GM21529 (cell line): ENCODE measurements around the gene OSTF1.
A peak's percentile ranks its signal among the peaks of the same experiment; 100 is the strongest.

Experiments used
- ATAC-seq: cut with Tn5 transposase; IDR thresholded peaks from one replicate; pipeline ENCODE4 v1.9.1; 2021; ENCODE audit not compliant: unreplicated experiment

OSTF1 gene

DNA sequence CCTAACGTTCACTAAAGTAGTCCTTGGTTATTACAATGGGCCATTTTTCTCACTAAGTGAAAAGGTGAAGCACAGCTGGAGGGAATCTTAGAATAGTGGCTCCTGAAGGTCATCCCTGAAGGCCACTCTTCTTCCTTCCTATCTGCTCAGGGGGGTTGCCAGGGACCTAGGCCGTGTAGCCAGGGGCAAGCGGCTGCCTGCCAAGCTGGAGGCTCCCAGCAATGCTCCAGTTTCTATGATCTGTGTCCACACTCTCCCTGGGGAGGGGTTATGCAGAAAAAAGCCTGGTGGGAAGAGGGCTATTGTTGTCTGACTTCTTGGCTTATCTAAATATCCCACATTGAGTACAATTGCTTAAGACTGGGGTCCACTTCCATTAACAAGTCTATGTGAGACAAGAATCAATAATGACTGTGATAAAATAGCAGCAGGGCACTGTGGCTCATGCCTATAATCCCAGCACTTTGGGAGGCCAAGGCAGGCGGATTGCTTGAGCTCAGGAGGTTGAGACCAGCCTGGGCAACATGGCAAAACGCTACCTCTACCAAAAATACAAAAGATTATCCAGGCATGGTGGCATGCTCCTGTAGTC, 4.1 kb upstream of the OSTF1 start:
- no peak for ATAC-seq

DNA sequence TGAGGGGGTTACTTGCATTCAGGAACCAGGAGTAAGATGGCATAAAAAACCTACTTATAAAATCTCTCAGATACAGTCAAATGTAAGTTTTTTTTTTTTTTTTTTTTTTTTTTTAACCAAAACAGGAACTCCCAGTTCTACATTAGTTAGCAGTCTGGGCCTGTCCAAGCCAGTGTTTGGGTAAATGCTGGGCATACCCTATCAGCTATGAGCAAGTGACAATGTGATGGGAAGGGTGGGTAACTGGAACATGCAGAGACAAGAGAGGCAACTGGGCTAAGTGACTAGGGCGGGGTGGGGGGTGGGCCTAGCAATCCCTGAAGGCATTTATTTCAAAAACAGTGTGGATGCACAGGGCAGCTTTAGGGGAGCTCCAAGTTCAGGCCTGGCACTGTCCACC, 2.7 kb upstream of the OSTF1 start:
- ATAC-seq, result no peak

DNA sequence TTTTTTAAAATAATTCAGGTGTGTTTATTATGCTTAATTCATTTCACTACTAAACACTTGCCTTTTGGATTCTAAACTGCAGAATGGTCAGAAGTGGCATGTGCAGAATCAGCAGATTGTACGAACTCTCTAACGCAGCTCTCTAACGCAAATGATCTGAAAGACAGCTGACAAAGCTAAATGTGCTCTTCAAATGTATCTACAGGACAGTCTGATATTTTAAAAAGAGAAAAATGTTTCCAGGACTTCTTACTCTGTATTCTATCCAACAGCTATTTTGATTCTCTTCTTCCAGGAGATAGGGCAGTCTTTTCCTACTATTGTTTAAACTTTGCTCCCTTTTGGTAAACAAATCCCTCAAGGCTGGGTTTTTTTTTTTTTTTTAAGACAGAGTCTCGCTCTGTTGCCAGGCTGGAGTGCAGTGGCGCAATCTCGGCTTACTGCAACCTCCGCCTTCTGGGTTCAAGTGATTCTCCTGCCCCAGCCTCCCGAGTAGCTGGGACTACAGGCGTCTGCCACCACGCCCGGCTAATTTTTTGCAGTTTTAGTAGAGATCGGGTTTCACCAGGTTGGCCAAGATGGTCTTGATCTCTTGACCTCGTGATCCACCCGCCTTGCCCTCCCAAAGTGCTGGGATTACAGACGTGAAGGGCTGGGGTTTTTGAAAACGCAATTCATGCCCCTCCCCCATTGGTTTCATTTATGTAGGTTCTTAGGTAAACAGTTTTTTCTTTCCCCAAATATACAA, 1.6 kb upstream of the OSTF1 start:
- no peak for ATAC-seq

DNA sequence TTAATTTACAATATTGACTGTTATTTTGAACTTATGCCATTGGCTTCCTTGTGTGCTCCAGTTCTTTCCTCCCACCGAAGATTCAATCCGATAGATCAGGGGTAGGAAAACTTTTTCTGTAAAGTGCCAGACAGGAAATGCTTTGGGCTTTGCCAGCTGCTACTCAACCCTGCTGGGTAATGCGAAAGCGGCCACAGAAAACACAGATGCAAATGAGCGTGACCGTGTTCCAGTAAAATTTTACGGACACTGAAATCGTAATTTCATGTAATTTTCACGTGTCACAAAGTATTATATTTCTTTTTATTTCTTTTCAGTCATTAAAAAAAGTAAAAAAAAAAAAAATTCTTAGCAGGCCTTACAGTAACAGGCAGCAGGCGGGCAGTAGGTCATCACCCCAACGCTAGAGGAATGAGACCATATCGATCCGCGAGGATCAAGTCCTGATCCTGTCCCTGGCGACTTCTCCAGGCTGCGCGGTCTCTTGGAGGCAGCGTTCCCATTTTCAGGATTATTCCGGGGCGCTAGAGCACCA, 958 bp upstream of the OSTF1 start:
- peak; percentile 23 for ATAC-seq

DNA sequence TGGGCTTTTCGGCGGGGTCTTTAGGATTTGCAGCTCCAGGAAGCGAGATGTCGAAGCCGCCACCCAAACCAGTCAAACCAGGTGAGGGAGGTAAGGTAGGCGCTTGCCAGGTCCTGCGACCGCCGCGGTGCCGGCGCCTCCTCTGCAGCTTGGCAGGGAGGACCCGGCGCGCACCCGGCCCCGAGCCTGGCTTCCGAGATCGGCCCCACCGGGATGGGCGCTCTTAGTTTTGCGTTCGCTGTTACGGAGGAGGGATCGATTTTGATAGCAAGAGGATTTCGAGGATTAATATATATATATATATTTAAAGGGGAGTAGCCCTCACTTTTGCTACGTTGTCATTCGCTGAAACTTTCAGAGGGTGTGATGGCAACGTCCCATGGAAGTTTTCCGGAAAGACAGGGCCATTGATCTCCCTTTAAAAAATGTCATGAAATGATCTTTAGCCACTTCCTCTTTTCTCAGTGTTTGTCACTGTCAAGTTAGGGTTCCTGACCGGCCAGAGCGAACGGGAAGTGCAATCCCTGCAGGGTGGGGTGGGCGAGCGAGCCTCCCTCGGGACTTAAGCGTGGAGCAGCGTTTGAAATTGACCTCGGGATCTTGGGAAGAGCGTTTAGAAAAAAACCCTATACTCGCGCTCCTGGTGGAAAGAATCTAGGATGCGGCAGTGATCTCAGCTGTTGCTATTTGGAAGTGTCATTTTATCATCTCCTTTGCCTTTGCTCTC, 495 bp downstream of the OSTF1 start:
- ATAC-seq, result peak; percentile 43

DNA sequence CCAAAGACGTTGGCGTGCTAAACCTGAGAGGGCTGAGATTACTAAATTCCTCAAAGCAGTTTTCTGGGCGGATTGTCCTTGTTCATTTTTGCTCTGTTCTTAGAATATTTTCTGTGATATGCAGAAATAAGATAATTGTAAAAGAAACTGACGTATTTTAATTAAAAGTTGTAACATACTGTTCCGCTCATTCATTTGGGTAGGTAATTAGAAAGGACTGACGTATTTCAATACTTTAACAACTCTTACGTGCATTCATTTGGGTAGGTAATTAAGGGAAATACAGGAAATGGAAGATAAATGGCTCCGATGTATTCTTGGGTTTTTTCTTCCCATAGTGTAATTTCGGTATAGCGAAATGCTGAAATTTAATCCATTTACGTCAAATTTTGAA, 1.1 kb downstream of the OSTF1 start:
- no peak for ATAC-seq

DNA sequence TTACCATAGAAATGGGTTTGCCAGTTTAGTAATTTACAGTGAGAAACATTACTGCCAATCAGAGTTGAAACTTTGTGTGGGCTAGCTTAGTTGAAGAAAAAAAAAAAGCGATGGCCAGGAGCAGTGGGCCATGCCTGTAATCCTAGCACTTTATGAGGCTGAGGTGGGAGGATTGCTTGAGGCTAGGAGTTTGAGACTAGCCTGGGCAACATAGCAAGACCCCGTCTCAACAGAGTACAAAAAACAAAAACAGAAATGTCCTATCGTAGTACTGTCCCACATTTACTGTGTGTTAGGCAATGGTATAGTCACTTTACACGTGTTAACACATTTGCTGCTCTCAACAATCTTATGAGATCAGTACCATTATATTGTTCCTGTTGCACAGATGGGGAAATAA, 2.3 kb downstream of the OSTF1 start:
- ATAC-seq, result no peak

DNA sequence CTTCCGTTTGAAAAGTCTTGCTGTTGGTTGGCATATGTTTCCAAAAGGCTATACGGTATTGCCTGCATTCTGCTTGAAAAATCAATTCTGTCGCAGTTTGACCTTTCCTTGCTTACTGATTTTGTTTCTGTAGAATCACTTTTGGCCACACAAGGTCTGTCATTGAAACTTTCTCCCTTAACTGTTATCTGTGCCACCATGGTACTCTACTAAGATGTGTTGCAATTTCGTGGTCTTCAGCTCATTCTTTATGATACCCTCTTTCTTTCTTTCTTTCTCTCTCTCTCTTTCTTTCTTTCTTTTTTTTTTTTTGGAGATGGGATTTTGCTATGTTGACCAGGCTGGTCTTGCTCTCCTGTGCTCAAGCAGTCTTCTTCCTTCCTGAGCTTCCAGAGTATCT, 4.5 kb downstream of the OSTF1 start:
- no peak for ATAC-seq

DNA sequence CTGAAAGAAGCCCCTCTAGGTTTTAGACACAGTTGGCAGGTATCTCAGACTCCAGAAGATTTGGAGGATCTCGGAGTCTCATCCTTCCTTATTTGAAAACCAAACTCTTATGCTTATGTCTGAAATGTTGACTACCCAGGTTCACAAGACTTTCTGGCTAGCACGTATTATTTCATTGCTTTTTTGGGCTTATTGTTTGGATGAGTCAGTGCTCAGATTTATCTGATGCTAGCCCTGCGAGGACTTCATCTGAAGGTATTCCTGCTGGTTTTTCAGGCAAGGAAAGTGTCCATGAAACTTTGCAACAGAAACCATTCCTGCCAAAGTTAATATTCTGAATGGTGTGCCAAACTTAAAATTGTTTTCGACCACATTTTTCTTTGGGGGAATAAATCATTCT, 8.5 kb downstream of the OSTF1 start:
- ATAC-seq, result no peak

DNA sequence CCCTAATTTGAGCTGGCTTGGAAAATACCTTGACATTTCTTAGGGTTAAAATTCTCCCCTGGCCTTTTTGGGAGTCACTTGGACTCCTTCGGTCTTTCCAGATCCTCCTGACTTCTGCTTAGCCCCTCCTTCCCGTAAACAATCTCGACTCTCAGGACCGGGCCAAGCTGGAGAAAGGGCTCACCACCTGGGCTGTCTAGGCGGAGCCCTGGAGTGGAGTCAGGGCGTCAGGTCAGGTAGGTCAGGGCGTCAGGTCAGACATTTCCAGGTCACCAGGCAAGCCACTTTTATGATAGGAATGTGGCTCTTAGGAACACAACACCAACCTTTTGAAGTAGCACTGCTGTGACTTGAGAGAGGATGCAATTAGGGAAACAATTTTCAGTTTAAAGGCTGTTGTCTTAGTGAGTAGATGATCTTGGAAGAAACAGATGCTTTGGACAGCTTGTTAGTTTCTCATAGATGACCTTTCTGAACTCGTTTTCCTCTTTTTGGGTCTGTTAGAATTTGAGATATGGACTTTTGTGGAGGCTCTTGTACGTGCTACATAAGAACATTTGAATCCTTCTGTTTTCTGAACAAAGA, 12.8 kb downstream of the OSTF1 start:
- ATAC-seq, result no peak

DNA sequence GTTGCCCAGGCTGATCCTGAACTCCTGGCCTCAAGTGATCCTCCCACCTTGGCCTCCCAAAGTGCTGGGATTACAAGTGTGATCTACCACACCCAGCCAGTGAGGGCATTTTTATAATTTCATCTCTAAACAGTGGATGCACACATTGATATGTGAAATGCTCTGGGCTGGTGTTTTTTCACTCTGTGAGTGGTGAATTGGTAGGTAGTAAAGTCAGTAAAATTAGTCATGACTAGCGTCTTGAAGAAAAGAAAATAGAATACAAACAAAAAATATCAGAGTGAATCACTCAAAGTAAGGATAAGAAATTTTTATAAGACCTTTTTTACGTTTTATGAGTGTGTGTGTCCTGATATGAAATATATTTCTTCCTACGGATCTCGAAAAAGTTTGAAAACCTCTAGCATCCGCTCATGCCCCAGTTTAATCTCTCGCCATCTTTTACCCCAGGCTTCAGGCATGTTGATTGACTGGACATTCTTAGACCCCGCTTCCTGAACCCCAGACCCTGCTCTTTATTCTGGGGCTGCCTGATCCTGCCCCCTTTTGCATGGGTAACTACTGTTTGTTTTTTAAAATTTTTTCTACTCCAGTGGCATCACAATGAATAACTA, 14.0 kb downstream of the OSTF1 start:
- ATAC-seq, result no peak

DNA sequence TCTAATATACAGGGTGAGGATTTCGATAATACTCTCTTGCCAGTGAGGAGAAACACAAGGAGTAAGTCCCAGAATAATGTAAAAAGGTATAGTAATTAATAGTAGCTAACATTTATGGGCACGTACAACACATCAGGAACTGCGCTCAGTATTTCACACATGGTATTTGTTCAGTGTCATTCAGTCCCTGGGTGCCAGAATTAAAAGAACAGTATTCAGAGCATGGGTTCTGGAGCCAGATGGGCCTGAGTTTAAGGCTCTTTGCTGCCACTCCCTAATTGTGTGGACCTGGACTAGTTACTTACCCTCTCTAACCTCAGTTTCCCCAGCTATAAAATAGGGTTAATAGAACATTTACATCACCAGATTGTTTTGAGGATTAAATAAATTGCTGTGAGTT, 16.3 kb downstream of the OSTF1 start:
- ATAC-seq, result no peak

DNA sequence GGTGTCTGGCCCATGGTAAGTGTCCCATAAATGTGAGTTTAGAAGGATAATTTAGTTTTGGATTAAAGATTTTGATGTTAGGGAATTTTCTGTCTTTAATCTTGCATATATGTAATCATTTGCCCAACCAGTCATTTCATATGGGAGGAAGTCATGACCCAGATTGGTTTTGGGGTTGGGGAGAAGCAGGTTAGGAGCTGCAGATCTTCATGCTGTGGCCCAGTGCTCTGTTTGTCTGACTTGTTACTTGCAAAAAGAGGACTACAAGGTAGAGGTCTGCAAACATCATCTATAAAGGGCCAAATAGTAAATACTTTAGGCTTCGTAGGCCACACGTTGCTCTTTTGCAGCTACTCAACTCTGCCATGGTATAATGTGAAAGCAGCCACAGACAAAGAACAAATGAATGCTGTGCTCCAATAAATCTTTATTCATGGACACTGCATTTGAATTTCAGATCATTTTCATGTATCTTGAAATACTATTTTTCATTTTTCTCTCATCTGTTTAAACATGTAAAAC, 16.8 kb downstream of the OSTF1 start:
- ATAC-seq, result no peak

DNA sequence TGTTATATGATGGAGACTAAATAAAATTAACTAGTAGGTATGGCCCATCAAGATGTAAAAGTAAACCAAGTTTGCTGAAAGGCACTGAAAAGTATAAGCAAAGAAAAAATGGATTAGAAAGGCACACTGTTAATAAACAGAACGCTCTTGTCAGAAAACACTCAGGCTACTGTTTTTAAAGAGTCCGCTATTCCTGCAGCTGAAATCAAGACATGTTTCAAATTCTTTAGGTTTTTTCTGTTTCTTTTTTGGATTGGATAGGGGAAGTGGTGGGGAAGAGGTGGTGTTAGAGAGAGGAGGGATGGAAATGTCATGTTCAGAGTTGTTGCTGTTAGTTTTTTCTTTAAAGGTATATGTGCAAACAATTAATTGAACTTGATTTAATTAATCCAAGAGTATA, 17.5 kb downstream of the OSTF1 start:
- ATAC-seq, result no peak

DNA sequence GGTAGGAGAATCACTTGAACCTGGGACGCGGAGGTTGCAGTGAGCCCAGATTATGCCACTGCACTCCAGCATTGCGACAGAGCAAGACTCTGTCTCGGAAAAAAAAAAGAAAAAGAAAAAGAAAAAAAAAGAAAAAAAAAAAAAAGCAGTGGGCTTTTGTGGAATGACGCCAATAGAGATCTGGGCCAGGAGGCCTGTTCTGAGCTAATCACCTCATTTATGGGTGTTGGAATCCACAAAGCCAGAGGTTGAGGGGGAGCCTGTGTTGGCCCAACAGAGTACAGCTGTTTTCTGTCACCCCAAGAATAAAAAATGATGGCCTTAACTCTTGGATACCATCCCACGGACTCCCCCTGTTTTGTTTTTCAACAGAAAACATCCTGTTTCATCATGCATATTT, 18.5 kb downstream of the OSTF1 start:
- ATAC-seq, result no peak

DNA sequence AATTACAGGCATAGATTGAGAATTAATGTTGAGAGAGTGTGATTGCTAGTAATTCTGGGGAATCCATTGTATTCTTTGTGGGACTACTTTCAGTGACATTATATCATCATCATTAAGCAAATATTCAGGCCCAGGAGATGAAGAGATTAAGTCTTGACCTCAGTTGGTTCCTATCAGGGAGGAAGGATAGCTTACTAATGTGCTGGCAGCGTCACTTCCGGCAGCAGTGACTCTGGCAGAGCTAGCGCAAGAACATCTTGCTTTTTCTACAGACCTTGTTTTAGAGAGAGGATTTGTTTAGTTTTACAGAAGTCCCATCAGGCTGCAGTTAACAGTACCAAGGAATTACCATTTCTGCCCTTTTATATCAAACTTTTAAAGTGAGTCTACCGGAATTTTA, 20.3 kb downstream of the OSTF1 start:
- ATAC-seq, result no peak

DNA sequence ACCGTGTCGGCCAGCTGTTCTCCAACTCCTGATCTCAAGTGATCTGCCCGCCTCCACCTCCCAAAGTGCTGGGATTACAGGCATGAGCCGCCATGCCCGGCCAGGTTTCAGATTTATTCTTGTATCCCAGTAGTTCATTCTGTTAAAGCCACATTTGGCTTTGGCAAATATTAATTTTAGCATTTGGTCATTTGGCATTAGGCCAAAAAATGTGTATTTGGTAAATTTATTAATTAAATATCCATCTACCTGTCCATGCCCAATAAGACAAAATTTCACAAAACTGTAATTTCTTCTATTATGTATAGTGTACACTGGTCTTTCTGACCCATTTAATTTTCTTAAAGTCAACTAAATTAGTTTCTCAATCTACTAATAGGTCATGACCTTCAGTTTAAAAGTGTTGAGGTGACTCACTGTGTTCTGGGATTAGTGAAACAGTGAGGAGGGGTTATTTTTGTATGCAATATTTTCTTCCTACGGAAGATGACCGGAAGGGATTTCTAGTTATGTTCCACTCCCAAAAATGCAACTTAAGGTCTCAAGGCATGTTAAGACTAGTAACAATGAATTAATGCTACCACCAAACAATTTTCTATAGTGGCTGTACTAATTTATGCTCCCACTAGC, 21.0 kb downstream of the OSTF1 start:
- ATAC-seq, result no peak

DNA sequence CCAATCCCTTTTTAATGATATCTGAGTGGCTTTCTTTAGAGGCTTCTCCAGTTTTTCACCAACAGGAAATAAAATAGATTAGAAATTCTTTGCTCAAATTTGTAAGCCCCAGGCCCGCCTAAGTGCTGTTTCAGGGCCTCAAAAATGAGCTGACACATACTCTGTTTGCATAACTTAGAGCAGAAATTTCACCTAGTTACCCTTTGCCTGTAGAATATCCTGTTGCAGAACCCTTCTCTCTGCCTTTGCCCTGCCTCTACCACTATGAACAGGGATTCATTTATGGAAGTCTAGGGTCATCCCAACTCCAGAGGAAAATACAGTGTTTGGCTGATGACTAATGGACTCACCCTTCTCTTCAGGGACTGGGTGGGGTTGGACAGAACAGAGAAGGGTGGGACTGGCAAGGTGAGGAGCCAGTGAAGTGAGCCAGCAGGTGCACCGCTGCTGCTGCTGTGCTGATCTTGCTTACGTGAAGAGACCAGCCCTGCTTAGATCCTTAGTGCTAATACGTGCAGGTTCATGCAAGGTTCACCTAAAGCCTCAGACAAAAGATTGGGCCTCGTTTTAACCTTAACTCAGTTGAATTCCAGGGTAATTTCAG, 22.8 kb downstream of the OSTF1 start:
- ATAC-seq, result no peak

DNA sequence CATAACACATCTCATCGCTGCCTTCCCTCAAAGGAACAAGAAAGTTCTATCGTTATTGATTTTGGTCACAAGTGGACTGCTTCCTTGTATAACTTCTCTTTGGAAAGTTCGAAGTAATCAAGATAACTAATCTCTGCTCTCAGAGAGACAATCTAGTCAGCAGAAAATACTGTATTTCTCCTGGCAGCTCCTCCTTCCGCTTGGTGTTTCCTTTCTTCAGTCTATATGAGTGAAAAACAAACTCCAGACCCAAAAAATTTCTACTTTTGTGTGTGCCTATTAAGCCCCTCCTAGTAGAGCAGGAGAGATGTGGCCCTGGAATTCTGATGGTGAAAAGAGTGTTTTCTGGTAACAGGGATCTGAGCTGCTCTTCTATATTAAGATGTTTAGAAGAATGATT, 24.5 kb downstream of the OSTF1 start:
- ATAC-seq, result no peak

DNA sequence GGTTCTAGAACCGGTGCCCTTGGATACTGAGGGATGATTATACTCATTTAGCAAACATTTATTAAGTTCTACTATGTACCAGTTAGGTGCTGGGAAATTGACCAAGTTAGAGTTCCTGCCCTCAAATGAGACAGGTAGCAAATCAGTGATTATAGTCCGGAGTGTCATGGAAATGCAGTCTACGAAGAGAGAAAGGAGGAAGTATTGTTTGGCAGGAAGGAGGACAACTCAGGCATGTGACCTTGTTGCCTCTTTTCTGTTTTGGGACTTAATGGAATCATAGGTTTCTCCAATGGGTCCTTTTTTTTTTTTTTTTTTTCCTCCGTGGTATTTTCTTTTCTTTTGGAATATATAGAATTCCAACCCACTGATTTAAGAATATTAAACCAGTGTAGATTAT, 28.0 kb downstream of the OSTF1 start:
- ATAC-seq, result no peak
